HG02623 (cell line): ENCODE measurements around the gene DEF6.
"Not testable (repeated sequence)": the region's sequence is repeated elsewhere in the genome, so short reads cannot be mapped to it uniquely, and the experiment has no call there.

Experiments
- ATAC-seq: cut with Tn5 transposase; IDR thresholded peaks from one replicate; pipeline ENCODE4 v1.9.1; 2021; ENCODE audit warnings: moderate library complexity; ENCODE audit not compliant: unreplicated experiment

DEF6 gene

GRCh38 chr6:35278708-35279107 lies 18.9 kb upstream of the DEF6 start:
- ATAC-seq: no peak

- ATAC-seq: no peak
These were observed 16.7 kb upstream of the DEF6 start for GRCh38 chr6:35280903-35281302.

- no peak for ATAC-seq
These were observed 15.1 kb upstream of the DEF6 start for GRCh38 chr6:35282472-35282871.

GRCh38 chr6:35283361-35283760 lies 14.3 kb upstream of the DEF6 start:
- ATAC-seq: no peak

GRCh38 chr6:35287671-35288396 lies 9.8 kb upstream of the DEF6 start:
- no peak for ATAC-seq

GRCh38 chr6:35288834-35289233 lies 8.8 kb upstream of the DEF6 start:
- ATAC-seq: no peak

GRCh38 chr6:35291491-35291890 lies 6.1 kb upstream of the DEF6 start:
- ATAC-seq: no peak

- ATAC-seq: no peak
These were observed 5.1 kb upstream of the DEF6 start for GRCh38 chr6:35292494-35292893.

- ATAC-seq: no peak
These were observed 3.9 kb upstream of the DEF6 start for GRCh38 chr6:35293681-35294080.

GRCh38 chr6:35294308-35294945 lies 3.2 kb upstream of the DEF6 start:
- no peak for ATAC-seq

- ATAC-seq: no peak
These were observed 2.6 kb upstream of the DEF6 start for GRCh38 chr6:35295036-35295435.

- ATAC-seq: no peak
These were observed 1.9 kb upstream of the DEF6 start for GRCh38 chr6:35295521-35296315.

- ATAC-seq: no peak
These were observed 552 bp upstream of the DEF6 start for GRCh38 chr6:35296931-35297600.

GRCh38 chr6:35298625-35299140 lies 1.1 kb downstream of the DEF6 start:
- ATAC-seq: no peak

- no peak for ATAC-seq
These were observed 2.1 kb downstream of the DEF6 start for GRCh38 chr6:35299674-35300073.

- ATAC-seq: no peak
These were observed 3.2 kb downstream of the DEF6 start for GRCh38 chr6:35300848-35301247.

- ATAC-seq: peak; percentile 76
These were observed 5.1 kb downstream of the DEF6 start for GRCh38 chr6:35302604-35303241.

GRCh38 chr6:35304299-35304698 lies 6.7 kb downstream of the DEF6 start:
- ATAC-seq: no peak

GRCh38 chr6:35305117-35305516 lies 7.5 kb downstream of the DEF6 start:
- no peak for ATAC-seq

- ATAC-seq: not testable (repeated sequence)
These were observed 9.5 kb downstream of the DEF6 start for GRCh38 chr6:35307138-35307537.

GRCh38 chr6:35308543-35308942 lies 10.9 kb downstream of the DEF6 start:
- not testable (repeated sequence) for ATAC-seq
